ENCODE results near the gene TGIF1. TPM values are rescaled to one million over a fixed set of nuclear protein-coding genes. Genes with fewer than 3 reads are reported as not detected.

Gene TGIF1
- total RNA-seq, 3 donors from 2014 or later (not counting 1 experiment from before 2014, with no cell fraction given) = 57.5 to 74.7 (median 60.4) TPM

- 47% methylated on average over 5 of the region's 5 CpGs for WGBS (ENCODE audit: insufficient coverage)
- H3K27ac ChIP-seq (ENCODE audit: low read length) = no peak overlapping the region
- DNase-seq (no peak), ATAC-seq (no peak)
- no peaks in the 10 kb centered on the region for H3K36me3 ChIP-seq (ENCODE audit: control insufficient read depth, insufficient read depth, low read length)
- peaks cover 27% of the 10 kb centered on the region for H3K27me3 ChIP-seq (ENCODE audit: control insufficient read depth, insufficient read depth, low read length)
- Mint-ChIP-seq H3K27me3 (ENCODE audit: low read depth in 2 of 2) (peaks cover 37 to 38% of the 10 kb centered on the region in 2 donors), H3K36me3 (no peaks in the 10 kb centered on the region), H3K27ac (no peak overlapping the region), H3K4me1 (peaks cover 15 to 17% of the 10 kb centered on the region in 2 donors), H3K4me3 (no peak overlapping the region), H3K9me3 (no peaks in the 10 kb centered on the region)
- TF ChIP-seq, protein P1, sequence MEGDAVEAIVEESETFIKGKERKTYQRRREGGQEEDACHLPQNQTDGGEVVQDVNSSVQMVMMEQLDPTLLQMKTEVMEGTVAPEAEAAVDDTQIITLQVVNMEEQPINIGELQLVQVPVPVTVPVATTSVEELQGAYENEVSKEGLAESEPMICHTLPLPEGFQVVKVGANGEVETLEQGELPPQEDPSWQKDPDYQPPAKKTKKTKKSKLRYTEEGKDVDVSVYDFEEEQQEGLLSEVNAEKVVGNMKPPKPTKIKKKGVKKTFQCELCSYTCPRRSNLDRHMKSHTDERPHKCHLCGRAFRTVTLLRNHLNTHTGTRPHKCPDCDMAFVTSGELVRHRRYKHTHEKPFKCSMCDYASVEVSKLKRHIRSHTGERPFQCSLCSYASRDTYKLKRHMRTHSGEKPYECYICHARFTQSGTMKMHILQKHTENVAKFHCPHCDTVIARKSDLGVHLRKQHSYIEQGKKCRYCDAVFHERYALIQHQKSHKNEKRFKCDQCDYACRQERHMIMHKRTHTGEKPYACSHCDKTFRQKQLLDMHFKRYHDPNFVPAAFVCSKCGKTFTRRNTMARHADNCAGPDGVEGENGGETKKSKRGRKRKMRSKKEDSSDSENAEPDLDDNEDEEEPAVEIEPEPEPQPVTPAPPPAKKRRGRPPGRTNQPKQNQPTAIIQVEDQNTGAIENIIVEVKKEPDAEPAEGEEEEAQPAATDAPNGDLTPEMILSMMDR (IDR thresholded peaks at IDR 0.05) = no peak
- intact Hi-C loops (cut with micrococcal nuclease) = no loop called here
- no peaks in the 10 kb centered on the region for H3K9me3 ChIP-seq (ENCODE audit: control insufficient read depth, insufficient read depth, low read length)
- peaks cover 8% of the 10 kb centered on the region for H3K4me1 ChIP-seq (ENCODE audit: control insufficient read depth, insufficient read depth, low read length)
- H3K4me3 ChIP-seq (ENCODE audit: low read length) = no peak overlapping the region
Observed at GRCh38 chr18:3500016-3500415, 50.0 kb downstream of the TGIF1 start.

DNA sequence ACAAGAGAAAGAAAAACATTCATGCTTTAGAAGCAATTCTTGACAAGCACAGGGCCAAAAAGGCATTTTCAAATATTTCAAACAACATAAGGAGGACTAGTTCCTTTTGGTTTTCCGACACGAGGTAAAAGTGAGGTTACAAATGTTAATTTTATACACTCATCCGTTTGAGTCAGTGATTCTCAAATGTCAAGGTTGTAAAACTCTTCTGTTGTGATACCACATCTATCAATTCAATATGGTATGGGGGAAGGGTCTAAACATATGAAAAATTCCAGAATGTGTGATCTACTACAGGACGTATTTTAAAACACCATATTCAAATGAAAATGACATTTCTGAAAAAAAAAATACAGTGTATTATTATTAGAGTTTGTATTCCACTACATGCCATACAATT, 52.7 kb downstream of the TGIF1 start:
- Mint-ChIP-seq H3K27me3 (ENCODE audit: low read depth in 2 of 2) (peaks cover 40 to 45% of the 10 kb centered on the region in 2 donors), H3K27ac (no peak overlapping the region), H3K36me3 (no peaks in the 10 kb centered on the region), H3K9me3 (no peaks in the 10 kb centered on the region), H3K4me3 (no peak overlapping the region), H3K4me1 (peaks cover 15 to 17% of the 10 kb centered on the region in 2 donors)
- no peak for DNase-seq
- ATAC-seq = no peak
- Histone ChIP-seq H3K4me3 (ENCODE audit: low read length) (no peak overlapping the region), H3K9me3 (ENCODE audit: control insufficient read depth, insufficient read depth, low read length) (no peaks in the 10 kb centered on the region), H3K4me1 (ENCODE audit: control insufficient read depth, insufficient read depth, low read length) (peaks cover 8% of the 10 kb centered on the region), H3K27me3 (ENCODE audit: control insufficient read depth, insufficient read depth, low read length) (peaks cover 27% of the 10 kb centered on the region), H3K27ac (ENCODE audit: low read length) (no peak overlapping the region), H3K36me3 (ENCODE audit: control insufficient read depth, insufficient read depth, low read length) (no peaks in the 10 kb centered on the region)
- 100% methylated on average over 2 of the region's 4 CpGs for WGBS (ENCODE audit: insufficient coverage)
- intact Hi-C loops (cut with micrococcal nuclease) = no loop called here
- TF ChIP-seq, protein P1 (IDR thresholded peaks at IDR 0.05) = no peak

DNA sequence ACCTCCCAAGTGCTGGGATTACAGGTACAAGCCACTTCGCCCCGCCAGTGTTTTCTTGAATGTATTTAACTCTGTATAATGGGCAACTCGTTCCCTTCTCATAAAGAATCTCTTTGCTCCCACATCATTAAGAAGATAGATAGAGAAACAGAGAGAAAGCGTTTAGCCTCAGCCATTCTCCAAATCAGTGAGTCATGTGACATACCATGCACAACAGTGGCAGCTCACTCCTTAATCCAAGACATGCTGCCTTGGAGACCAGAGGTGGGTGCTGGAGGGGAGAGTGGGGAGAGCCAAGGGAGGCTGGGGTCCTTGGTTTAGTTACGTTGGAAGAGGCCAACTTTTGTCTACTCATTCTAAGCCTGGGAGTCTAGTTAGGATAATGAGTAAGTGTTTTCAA, 54.7 kb downstream of the TGIF1 start:
- peaks cover 12% of the 10 kb centered on the region for H3K27me3 ChIP-seq (ENCODE audit: control insufficient read depth, insufficient read depth, low read length)
- peaks cover 3% of the 10 kb centered on the region for H3K4me1 ChIP-seq (ENCODE audit: control insufficient read depth, insufficient read depth, low read length)
- TF ChIP-seq, protein P1 (IDR thresholded peaks at IDR 0.05) = no peak
- no peak overlapping the region for H3K27ac ChIP-seq (ENCODE audit: low read length)
- Mint-ChIP-seq H3K36me3 (no peaks in the 10 kb centered on the region), H3K9me3 (no peaks in the 10 kb centered on the region), H3K4me1 (peaks cover 2 to 5% of the 10 kb centered on the region in 2 donors), H3K27me3 (ENCODE audit: low read depth in 2 of 2) (peaks cover 22 to 25% of the 10 kb centered on the region in 2 donors), H3K27ac (no peak overlapping the region), H3K4me3 (no peak overlapping the region)
- no peak for DNase-seq
- no peaks in the 10 kb centered on the region for H3K36me3 ChIP-seq (ENCODE audit: control insufficient read depth, insufficient read depth, low read length)
- H3K9me3 ChIP-seq (ENCODE audit: control insufficient read depth, insufficient read depth, low read length) = no peaks in the 10 kb centered on the region
- no peak for ATAC-seq
- 77% methylated on average over 2 of the region's 5 CpGs for WGBS (ENCODE audit: insufficient coverage)
- no peak overlapping the region for H3K4me3 ChIP-seq (ENCODE audit: low read length)
- intact Hi-C loops (cut with micrococcal nuclease) = no loop called here

Data from natural killer cell (primary cell).